Caki2 (cell line): ENCODE results near the gene THPO. TPM values are rescaled to one million over a fixed set of nuclear protein-coding genes. Genes with fewer than 3 reads are reported as not detected.
"Not testable (repeated sequence)": the region's sequence is repeated elsewhere in the genome, so short reads cannot be mapped to it uniquely, and the experiment has no call there.

ENCODE experiments used
- DNase-seq: peaks from one replicate; pipeline ENCODE4 v3.0.0-alpha.2; 2015; ENCODE audit warnings: low read depth
- in situ Hi-C: cut with HindIII; loops from 2 replicates; pipeline ENCODE4 v1.10.0; 2016; ENCODE audit warnings: low sequenced_read_pairs, low pct_unique_long_range_greater_than_20kb, mixed read lengths
- total RNA-seq: library from RNA; depleted of rRNA; stranded (reverse); fragments of >200 nt; shearing (Covaris generic); gene quantifications from 2 replicates; pipeline ENCODE4 v1.2.3, GENCODE V29; 2014; ENCODE audit warnings: low replicate concordance

Gene THPO
- total RNA-seq, 1 experiment from 2014 or later, result not detected

GRCh38 chr3:184343200-184343876 lies 34.7 kb downstream of the THPO start:
- no peak for DNase-seq
- in situ Hi-C loops, result no loop called here

- DNase-seq, result no peak
- in situ Hi-C loops, result no loop called here
Observed at GRCh38 chr3:184341925-184342324, 36.1 kb downstream of the THPO start.

- DNase-seq, in situ Hi-C loops: not testable (repeated sequence)
Observed at GRCh38 chr3:184339451-184340135, 38.4 kb downstream of the THPO start.

- DNase-seq, result no peak
- in situ Hi-C loops, result no loop called here
Observed at GRCh38 chr3:184339001-184339400, 39.0 kb downstream of the THPO start.

GRCh38 chr3:184338511-184338945 lies 39.5 kb downstream of the THPO start:
- in situ Hi-C loops, result no loop called here
- DNase-seq, result no peak

GRCh38 chr3:184337981-184338380 lies 40.0 kb downstream of the THPO start:
- in situ Hi-C loops, result no loop called here
- no peak for DNase-seq

GRCh38 chr3:184337399-184337714 lies 40.6 kb downstream of the THPO start, which contains the start of gene FAM131A:
FAM131A (plus strand) TSS chr3:184337600; CDS start chr3:184337631, 31 bp downstream.
- in situ Hi-C loops, result no loop called here

GRCh38 chr3:184336547-184337398 lies 41.2 kb downstream of the THPO start:
- in situ Hi-C loops, result no loop called here
- DNase-seq, result peak; percentile 60

More at GRCh38 chr3:184337399-184337714, 40.6 kb downstream of the THPO start, which contains the start of gene FAM131A:
- no peak for DNase-seq

GRCh38 chr3:184335661-184336546 lies 42.1 kb downstream of the THPO start:
- peak; percentile 73 for DNase-seq

GRCh38 chr3:184335291-184335660 lies 42.7 kb downstream of the THPO start:
- no peak for DNase-seq
- in situ Hi-C loops, result no loop called here

More at GRCh38 chr3:184335661-184336546, 42.1 kb downstream of the THPO start:
- in situ Hi-C loops, result no loop called here

- in situ Hi-C loops, result no loop called here
- DNase-seq, result peak; percentile 45
Observed at GRCh38 chr3:184334470-184335158, 43.4 kb downstream of the THPO start.

GRCh38 chr3:184333700-184334099 lies 44.3 kb downstream of the THPO start:
- in situ Hi-C loops, result no loop called here
- no peak for DNase-seq

- in situ Hi-C loops, result no loop called here
- no peak for DNase-seq
Observed at GRCh38 chr3:184333190-184333589, 44.8 kb downstream of the THPO start.

GRCh38 chr3:184332370-184333090 lies 45.5 kb downstream of the THPO start:
- in situ Hi-C loops, result no loop called here
- DNase-seq, result no peak

GRCh38 chr3:184328516-184328915 lies 49.5 kb downstream of the THPO start:
- in situ Hi-C loops, result no loop called here
- DNase-seq, result no peak

- no peak for DNase-seq
Observed at GRCh38 chr3:184327171-184327570, 50.8 kb downstream of the THPO start.

More at GRCh38 chr3:184327171-184327570, 50.8 kb downstream of the THPO start:
- in situ Hi-C loops, result no loop called here
